ENCODE measurements around the gene CEP57L1.

GRCh38 chr6:109050012-109050411 is 45.3 kb upstream of the CEP57L1 start:
- no peak for TF ChIP-seq CTCF (IDR thresholded peaks at IDR 0.05)
- no peak for TF ChIP-seq POLR2A (IDR thresholded peaks at IDR 0.05)
